GM19397 (cell line): Measurements from ENCODE around the gene RBMX2.

Experiments used
- ATAC-seq: cut with Tn5 transposase; IDR thresholded peaks from one replicate; pipeline ENCODE4 v1.9.1; 2021; ENCODE audit warnings: mild to moderate bottlenecking, moderate library complexity; ENCODE audit not compliant: unreplicated experiment

Gene RBMX2

DNA sequence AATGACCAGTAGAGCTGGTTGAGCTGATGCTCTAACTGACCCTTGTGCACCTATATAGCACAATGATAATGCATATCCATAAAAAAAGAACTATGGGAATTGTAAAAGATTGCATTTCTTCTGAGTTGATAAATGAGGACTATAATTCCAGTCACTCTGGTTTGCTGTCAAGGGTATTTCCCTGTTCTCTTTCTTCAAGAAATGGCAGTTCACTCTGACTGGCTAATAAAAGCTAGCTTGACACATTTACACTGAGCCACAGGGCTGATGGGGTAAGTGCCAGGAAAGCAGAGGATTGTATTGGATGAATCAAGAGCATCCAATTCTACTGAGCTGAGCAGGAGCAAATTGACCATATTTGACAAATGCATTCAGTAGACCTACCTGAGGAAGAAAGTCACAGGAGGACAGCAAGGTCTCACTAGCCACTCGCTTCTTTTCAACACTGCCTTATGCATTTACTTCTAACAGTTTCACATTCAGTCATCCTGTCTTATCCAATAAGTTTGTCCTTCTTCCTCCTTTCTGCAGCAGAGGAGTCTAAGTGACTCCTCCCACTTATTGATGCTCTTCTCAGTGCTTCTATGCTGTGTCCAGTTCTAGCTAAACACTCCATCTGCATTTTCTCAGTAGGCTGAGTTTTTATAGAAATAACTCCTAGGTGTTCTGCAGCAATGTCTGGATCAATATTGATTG, 43.0 kb downstream of the RBMX2 start:
- ATAC-seq: no peak

DNA sequence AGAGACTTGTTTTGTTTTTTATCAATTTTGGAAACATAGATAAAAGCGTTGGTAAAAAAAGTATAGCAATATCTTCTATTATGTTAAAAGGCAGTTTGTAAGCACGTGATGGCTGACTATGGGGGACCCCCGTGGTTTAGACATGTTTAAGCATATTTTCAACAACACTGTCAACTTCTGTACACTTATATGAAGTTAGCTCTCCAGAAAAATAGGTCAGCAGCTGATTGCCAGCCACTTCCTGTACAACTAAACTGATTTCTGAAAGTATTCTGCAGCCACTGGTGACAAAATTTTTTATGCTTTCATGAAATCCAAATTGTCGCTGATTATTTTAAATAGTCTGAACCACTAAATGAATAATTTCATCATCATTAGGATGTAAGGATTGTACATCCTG, 45.2 kb downstream of the RBMX2 start:
- no peak for ATAC-seq
